Measurements from ENCODE around the gene ANKRD44.
"Not testable (repeated sequence)": the region's sequence is repeated elsewhere in the genome, so short reads cannot be mapped to it uniquely, and the experiment has no call there.

Gene ANKRD44

GRCh38 chr2:197034292-197034691, 276.3 kb downstream of the ANKRD44 start:
- no peak for ATAC-seq
- no peak for DNase-seq (ENCODE audit: low spot score in 2 of 2)
- H3K9me3 Mint-ChIP-seq: no peaks in the 10 kb centered on the region
- H3K4me1 Mint-ChIP-seq: peaks cover 37% of the 10 kb centered on the region
- peaks cover 88% of the 10 kb centered on the region for H3K36me3 Mint-ChIP-seq
- H3K4me3 Mint-ChIP-seq: no peak overlapping the region
- no peak overlapping the region for H3K27ac Mint-ChIP-seq

DNA sequence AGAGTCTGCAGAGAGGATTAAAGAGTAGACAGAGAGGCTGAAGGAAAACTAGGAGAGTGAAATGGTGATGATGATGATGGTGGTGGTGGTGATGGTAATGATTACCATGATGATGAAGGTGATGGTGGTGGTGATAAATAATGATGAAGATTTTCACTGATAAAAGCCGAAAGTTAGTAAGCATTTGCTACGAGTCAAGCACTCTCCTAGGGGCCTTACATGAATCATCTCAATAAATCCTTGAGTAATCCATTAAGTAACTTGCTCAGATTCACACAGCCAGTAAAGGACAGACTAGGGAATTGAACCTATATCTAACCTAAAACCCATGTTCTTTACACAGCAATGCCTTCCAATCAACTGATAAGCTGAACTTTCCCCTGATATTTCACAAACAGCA, 277.4 kb downstream of the ANKRD44 start:
- ATAC-seq (peak; percentile 64), DNase-seq (ENCODE audit: low spot score in 2 of 2) (no peak)
- Mint-ChIP-seq H3K27ac (peak overlapping the region; percentile 74), H3K4me3 (no peak overlapping the region), H3K36me3 (peaks cover 87% of the 10 kb centered on the region), H3K9me3 (no peaks in the 10 kb centered on the region), H3K4me1 (peaks cover 34% of the 10 kb centered on the region)

DNA sequence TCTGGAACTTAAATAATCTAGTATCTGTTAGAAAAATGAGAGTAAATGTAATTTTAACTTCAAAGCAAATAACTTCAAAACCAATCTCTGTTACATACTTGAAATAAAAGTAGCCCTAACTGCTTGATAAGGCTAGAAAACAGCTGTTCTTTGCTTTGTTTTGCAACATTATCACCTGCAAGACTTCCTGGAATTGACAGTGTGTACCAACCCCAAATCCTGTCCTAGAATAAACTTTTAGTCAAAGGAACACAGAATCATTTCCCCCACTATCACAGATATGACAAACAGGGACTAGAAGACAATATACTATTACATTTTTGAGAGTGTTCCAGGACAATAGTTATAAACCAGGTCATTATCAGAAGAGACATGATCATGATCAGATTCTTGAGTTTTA, 278.8 kb downstream of the ANKRD44 start:
- ATAC-seq (no peak), DNase-seq (ENCODE audit: low spot score in 2 of 2) (no peak)
- no peak overlapping the region for H3K4me3 Mint-ChIP-seq
- peaks cover 84% of the 10 kb centered on the region for H3K36me3 Mint-ChIP-seq
- H3K9me3 Mint-ChIP-seq: no peaks in the 10 kb centered on the region
- peak overlapping the region; percentile 74 for H3K27ac Mint-ChIP-seq
- peaks cover 37% of the 10 kb centered on the region for H3K4me1 Mint-ChIP-seq

DNA sequence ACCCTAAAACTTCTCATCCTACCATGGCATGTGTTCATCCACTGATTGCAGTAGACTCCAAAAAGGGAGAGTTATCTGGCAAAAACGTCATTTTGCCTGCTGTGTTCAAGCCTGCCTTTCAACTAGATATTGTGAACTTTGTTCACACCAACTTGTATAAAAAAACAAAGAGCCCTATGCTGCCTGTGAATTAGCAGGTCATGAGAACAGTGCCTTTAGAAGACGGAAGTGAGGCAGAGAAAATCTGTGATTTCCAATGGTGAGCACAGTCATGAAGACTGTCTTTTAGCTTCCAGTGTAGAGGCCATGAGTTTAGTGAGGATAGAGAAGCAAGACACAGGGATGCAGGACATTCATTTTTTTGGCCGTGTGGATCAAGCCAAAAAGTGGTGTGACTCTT, 280.5 kb downstream of the ANKRD44 start:
- Mint-ChIP-seq H3K4me1 (peaks cover 35% of the 10 kb centered on the region), H3K4me3 (no peak overlapping the region), H3K27ac (peak overlapping the region; percentile 56), H3K36me3 (peaks cover 84% of the 10 kb centered on the region), H3K9me3 (no peaks in the 10 kb centered on the region)
- ATAC-seq (no peak), DNase-seq (ENCODE audit: low spot score in 2 of 2) (no peak)

DNA sequence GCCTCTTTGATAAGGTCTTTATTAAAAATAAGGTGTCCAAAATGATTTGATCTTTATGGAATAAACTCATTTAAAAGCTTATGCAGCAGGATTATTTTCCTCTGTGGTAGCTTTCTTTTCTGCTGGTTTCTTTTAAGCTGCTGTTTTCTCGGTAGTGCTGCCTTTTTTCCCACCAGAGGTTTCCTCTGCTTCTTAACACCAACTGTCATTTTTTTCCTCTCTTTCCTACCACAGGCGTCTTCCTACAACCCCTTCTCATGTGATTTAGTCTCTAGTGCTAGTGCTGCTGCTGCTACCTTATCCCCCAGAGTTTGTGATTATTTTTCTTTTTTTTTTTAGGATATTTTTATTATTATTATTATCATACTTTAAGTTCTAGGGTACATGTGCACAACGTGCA, 281.9 kb downstream of the ANKRD44 start:
- no peaks in the 10 kb centered on the region for H3K9me3 Mint-ChIP-seq
- ATAC-seq: no peak
- H3K27ac Mint-ChIP-seq: peak overlapping the region; percentile 56
- no peak for DNase-seq (ENCODE audit: low spot score in 2 of 2)
- no peak overlapping the region for H3K4me3 Mint-ChIP-seq
- H3K4me1 Mint-ChIP-seq: peaks cover 30% of the 10 kb centered on the region
- H3K36me3 Mint-ChIP-seq: peaks cover 85% of the 10 kb centered on the region

DNA sequence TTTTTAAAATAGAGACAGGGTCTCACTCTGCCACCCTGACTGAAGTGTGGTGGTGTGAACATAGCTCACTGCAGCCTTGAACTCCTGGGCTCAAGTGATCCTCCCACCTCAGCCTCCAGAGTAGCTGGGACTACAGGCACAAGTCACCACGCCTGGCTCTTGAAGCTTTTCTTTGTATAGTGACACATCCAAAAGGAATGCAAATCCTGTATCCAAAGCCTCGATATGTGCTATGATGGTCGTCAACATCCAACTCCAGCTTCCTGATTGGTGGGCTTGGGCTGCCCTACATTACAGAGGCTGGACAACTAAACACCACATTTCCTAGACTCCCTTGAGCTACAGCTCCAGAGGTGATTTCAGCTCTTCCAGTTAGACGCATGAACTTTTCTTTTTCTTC, 282.4 kb downstream of the ANKRD44 start:
- ATAC-seq (no peak), DNase-seq (ENCODE audit: low spot score in 2 of 2) (no peak)
- Mint-ChIP-seq H3K4me3 (no peak overlapping the region), H3K27ac (peak overlapping the region; percentile 56), H3K36me3 (peaks cover 85% of the 10 kb centered on the region), H3K9me3 (no peaks in the 10 kb centered on the region), H3K4me1 (peaks cover 27% of the 10 kb centered on the region)

GRCh38 chr2:197024206-197024605, 286.4 kb downstream of the ANKRD44 start:
- Mint-ChIP-seq H3K36me3 (peaks cover 81% of the 10 kb centered on the region), H3K27ac (peak overlapping the region; percentile 70), H3K4me1 (peaks cover 15% of the 10 kb centered on the region), H3K4me3 (no peak overlapping the region), H3K9me3 (peaks cover 3% of the 10 kb centered on the region)
- no peak for ATAC-seq
- DNase-seq (ENCODE audit: low spot score in 2 of 2): no peak

DNA sequence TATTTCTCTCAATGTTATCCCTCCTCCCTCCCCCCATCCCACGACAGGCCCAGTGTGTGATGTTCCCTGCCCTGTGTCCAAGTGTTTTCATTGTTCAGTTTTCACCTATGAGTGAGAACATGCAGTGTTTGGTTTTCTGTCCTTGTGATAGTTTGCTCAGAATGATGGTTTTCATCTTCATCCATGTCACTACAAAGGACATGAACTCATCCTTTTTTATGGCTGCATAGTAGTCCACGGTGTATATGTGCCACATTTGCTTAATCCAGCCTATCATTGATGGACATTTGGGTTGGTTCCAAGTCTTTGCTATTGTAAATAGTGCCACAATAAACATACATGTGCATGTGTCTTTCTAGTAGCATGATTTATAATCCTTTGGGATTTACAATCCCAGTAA, 289.7 kb downstream of the ANKRD44 start:
- not testable (repeated sequence) for H3K27ac Mint-ChIP-seq

DNA sequence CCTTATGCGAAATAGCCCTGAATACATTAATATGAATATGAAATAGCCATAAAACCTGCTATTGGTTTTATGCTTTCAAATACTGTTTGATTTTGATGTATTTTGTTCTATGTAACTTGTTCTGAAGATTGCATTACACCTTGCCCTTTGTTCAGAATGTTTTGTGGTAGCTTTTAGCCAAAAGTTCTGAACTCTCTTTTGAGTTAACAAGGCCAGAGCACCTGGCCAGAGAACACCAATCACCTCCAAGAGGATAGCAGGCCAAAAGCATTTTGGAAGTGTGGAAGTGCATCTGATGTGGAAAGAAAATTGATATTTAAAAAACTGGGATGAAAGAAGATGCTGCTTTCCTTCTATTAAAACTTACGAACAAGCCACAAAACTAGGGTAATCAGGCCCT, 297.5 kb downstream of the ANKRD44 start:
- peaks cover 19% of the 10 kb centered on the region for H3K4me1 Mint-ChIP-seq
- no peak overlapping the region for H3K4me3 Mint-ChIP-seq
- H3K36me3 Mint-ChIP-seq: peaks cover 92% of the 10 kb centered on the region
- ATAC-seq (no peak), DNase-seq (ENCODE audit: low spot score in 2 of 2) (no peak)
- no peaks in the 10 kb centered on the region for H3K9me3 Mint-ChIP-seq
- peak overlapping the region; percentile 85 for H3K27ac Mint-ChIP-seq

More for the DNA sequence above, 289.7 kb downstream of the ANKRD44 start:
- DNase-seq (ENCODE audit: low spot score in 2 of 2); H3K4me3 Mint-ChIP-seq; H3K4me1 Mint-ChIP-seq; H3K9me3 Mint-ChIP-seq; ATAC-seq: not testable (repeated sequence)
- H3K36me3 Mint-ChIP-seq: peaks cover 85% of the 10 kb centered on the region

GRCh38 chr2:197011801-197012641, 298.6 kb downstream of the ANKRD44 start:
- peaks cover 96% of the 10 kb centered on the region for H3K36me3 Mint-ChIP-seq

GRCh38 chr2:197011021-197011417, 299.6 kb downstream of the ANKRD44 start:
- H3K27ac Mint-ChIP-seq: no peak overlapping the region
- no peak for ATAC-seq
- peaks cover 96% of the 10 kb centered on the region for H3K36me3 Mint-ChIP-seq
- DNase-seq (ENCODE audit: low spot score in 2 of 2): no peak
- peaks cover 17% of the 10 kb centered on the region for H3K4me1 Mint-ChIP-seq
- no peak overlapping the region for H3K4me3 Mint-ChIP-seq
- H3K9me3 Mint-ChIP-seq: no peaks in the 10 kb centered on the region

More at GRCh38 chr2:197011801-197012641, 298.6 kb downstream of the ANKRD44 start:
- DNase-seq (ENCODE audit: low spot score in 2 of 2) (peak in 1 of 2 donors; percentile 48), ATAC-seq (peak; percentile 73)
- Mint-ChIP-seq H3K9me3 (no peaks in the 10 kb centered on the region), H3K4me3 (no peak overlapping the region), H3K4me1 (peaks cover 18% of the 10 kb centered on the region), H3K27ac (peak overlapping the region; percentile 85)

GRCh38 chr2:197010200-197011020, 300.2 kb downstream of the ANKRD44 start:
- H3K27ac Mint-ChIP-seq: peak overlapping the region; percentile 9
- ATAC-seq (no peak), DNase-seq (ENCODE audit: low spot score in 2 of 2) (peak in 1 of 2 donors; percentile 33)
- peaks cover 11% of the 10 kb centered on the region for H3K4me1 Mint-ChIP-seq
- H3K4me3 Mint-ChIP-seq: no peak overlapping the region
- H3K36me3 Mint-ChIP-seq: peaks cover 96% of the 10 kb centered on the region
- no peaks in the 10 kb centered on the region for H3K9me3 Mint-ChIP-seq

DNA sequence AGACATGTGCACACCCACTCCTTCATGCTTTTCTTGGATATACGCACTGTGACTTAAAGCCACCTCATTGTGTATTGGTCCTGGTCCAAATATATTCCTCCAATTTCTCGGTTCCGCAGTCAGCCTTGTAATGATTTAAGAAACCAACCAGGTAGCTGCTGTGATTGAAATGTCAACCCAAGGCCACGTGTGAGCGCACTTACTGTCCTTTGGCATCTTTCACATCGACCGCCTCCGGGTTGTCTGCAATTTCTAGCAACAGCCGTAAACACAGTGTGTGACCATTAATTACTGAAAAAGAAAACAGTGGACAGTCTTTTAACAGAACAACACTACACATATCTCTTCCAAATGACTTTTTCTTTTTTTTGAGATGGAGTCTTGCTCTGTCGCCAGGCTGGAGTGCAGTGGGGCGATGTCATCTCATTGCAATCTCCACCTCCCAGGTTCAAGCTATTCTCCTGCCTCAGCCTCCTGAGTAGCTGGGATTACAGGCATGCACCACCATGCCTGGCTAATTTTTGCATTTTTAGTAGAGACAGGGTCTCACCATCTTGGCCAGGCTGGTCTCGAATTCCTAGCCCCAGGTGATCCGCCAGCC, 301.7 kb downstream of the ANKRD44 start:
- H3K4me3 Mint-ChIP-seq, H3K4me1 Mint-ChIP-seq, H3K9me3 Mint-ChIP-seq, ATAC-seq: not testable (repeated sequence)
- DNase-seq (ENCODE audit: low spot score in 2 of 2): peak in 1 of 2 donors; percentile 34
- Mint-ChIP-seq H3K36me3 (peaks cover 94% of the 10 kb centered on the region), H3K27ac (peak overlapping the region; percentile 60)

GRCh38 chr2:197007716-197008628, 302.6 kb downstream of the ANKRD44 start:
- Mint-ChIP-seq H3K4me3 (no peak overlapping the region), H3K9me3 (no peaks in the 10 kb centered on the region), H3K4me1 (peaks cover 7% of the 10 kb centered on the region), H3K36me3 (peaks cover 94% of the 10 kb centered on the region), H3K27ac (peak overlapping the region; percentile 60)
- ATAC-seq (no peak), DNase-seq (ENCODE audit: low spot score in 2 of 2) (no peak)

Data from stimulated activated effector memory CD8-positive, alpha-beta T cell treated with anti-CD3 and anti-CD28 coated beads, Interleukin-12 subunit alpha, Interleukin-12 subunit beta, amount 100 ng/mL, for 72 hours (primary cell).